Kidney (tissue), 14 donors: ENCODE results near the gene CX3CL1. TPM values are rescaled to one million over a fixed set of nuclear protein-coding genes. Genes with fewer than 3 reads are reported as not detected.
A peak's percentile ranks its signal among the peaks of the same experiment; 100 is the strongest.

Source experiments
- DNase-seq, 5 donors: peaks; one replicate each; pipeline ENCODE4 v3.0.0-alpha.2; 2013 to 2020
- FAIRE-seq: peaks from 2 replicates; lab custom pipeline; 2012; peaks lifted over from hg19 to GRCh38; lab: Jason Lieb, UNC
- H3K27ac ChIP-seq, 2 donors: one replicate each; pipeline ENCODE4 v1.7.0; 2013; ENCODE audit warnings: low read depth in 2 of 2, low read length in 2 of 2, inconsistent platforms in 1 of 2
- H3K27me3 ChIP-seq: one replicate; pipeline ENCODE4 v1.7.1; 2013; ENCODE audit warnings: low read length, inconsistent platforms; ENCODE audit not compliant: control insufficient read depth, insufficient read depth
- H3K36me3 ChIP-seq, 3 donors: one replicate each; pipeline versions ENCODE4 v1.7.0 to v1.7.1; 2013; ENCODE audit warnings: low read length in 3 of 3, control low read depth in 1 of 3, inconsistent platforms in 1 of 3; ENCODE audit not compliant: insufficient read depth in 3 of 3, control insufficient read depth in 2 of 3
- H3K4me1 ChIP-seq, 3 donors: one replicate each; pipeline versions ENCODE4 v1.7.0 to v1.7.1; 2013; ENCODE audit warnings: low read length in 3 of 3, inconsistent platforms in 1 of 3, low read depth in 1 of 3; ENCODE audit not compliant: control insufficient read depth in 2 of 3, insufficient read depth in 2 of 3
- H3K4me3 ChIP-seq, 3 donors: one replicate each; pipeline versions ENCODE4 v1.7.0 to v1.8.1; 2013; ENCODE audit warnings: low read length in 3 of 3, control low read depth in 1 of 3, inconsistent platforms in 1 of 3
- H3K9ac ChIP-seq, 3 donors: one replicate each; pipeline versions ENCODE4 v1.7.0 to v1.7.1; 2013; ENCODE audit warnings: low read length in 3 of 3, control low read depth in 1 of 3, inconsistent platforms in 1 of 3
- H3K9me3 ChIP-seq, 3 donors: one replicate each; pipeline versions ENCODE4 v1.7.0 to v1.7.1; 2013; ENCODE audit warnings: low read length in 3 of 3, control low read depth in 1 of 3, inconsistent platforms in 1 of 3; ENCODE audit not compliant: control insufficient read depth in 2 of 3, insufficient read depth in 1 of 3
- CTCF ChIP-seq: IDR thresholded peaks from 3 replicates; pipeline ENCODE4 v1.5.1; 2012; ENCODE audit warnings: mild to moderate bottlenecking, moderate library complexity, borderline replicate concordance; ENCODE audit not compliant: insufficient read depth; ENCODE audit errors: extremely low read depth
- intact Hi-C: fragments of 100-400 bp; cut with DNase I; formaldehyde crosslinking; loops from one replicate; pipeline ENCODE4 v1.11.1; 2022
- polyA plus RNA-seq: library from polyadenylated mRNA; stranded (reverse); fragments of 350-450 nt; fragmentation: Illumina TruSeq; extraction: RNeasy Lipid Tissue Mini Kit (QIAGEN cat#74804); gene quantifications from one replicate; pipeline ENCODE4 v1.2.3, GENCODE V29; 2014; ENCODE audit warnings: low read depth, low replicate concordance; ENCODE audit not compliant: insufficient read depth
- total RNA-seq: library from RNA; stranded (reverse); fragmentation: NEBNext Ultra II Directional; extraction: Animal tissue kit (Norgen Biotek cat#: 25700); gene quantifications from one replicate; pipeline ENCODE4 v1.2.1, GENCODE V29; 2021
- donor health status: control.
- donor health status: control.
- donor health status: control.
- donor health status: control.
- donor health status: control.
- donor health status: DM: yes; HTN: yes; CAD: no.
- donor health status: Normal renal cell carcinoma (clear cell type).

The CX3CL1 gene
- total and polyA plus RNA-seq, 2 donors from 2014 or later: 39.1 to 46.4 TPM

GRCh38 chr16:57379579-57379978, 7.3 kb downstream of the CX3CL1 start:
- intact Hi-C loops: no loop called here
- no peaks in the 10 kb centered on the region for H3K27me3 ChIP-seq
- DNase-seq (peak in 1 of 5 donors; percentile 82), FAIRE-seq (no peak)
- TF ChIP-seq CTCF: no peak
- no peak overlapping the region for H3K9ac ChIP-seq
- H3K4me1 ChIP-seq: peaks cover 0 to 18% (median 14%) of the 10 kb centered on the region in 3 donors
- H3K4me3 ChIP-seq: no peak overlapping the region
- peaks cover 0 to 7% (median 2%) of the 10 kb centered on the region in 3 donors for H3K36me3 ChIP-seq
- no peaks in the 10 kb centered on the region for H3K9me3 ChIP-seq
- peak overlapping the region in 1 of 2 donors; percentile 11 for H3K27ac ChIP-seq

- Histone ChIP-seq H3K27me3 (no peaks in the 10 kb centered on the region), H3K27ac (peak overlapping the region in 1 of 2 donors; percentile 10), H3K9me3 (no peaks in the 10 kb centered on the region), H3K4me1 (peaks cover 0 to 15% (median 8%) of the 10 kb centered on the region in 3 donors), H3K4me3 (no peak overlapping the region), H3K36me3 (peaks cover 0 to 7% (median 2%) of the 10 kb centered on the region in 3 donors), H3K9ac (peak overlapping the region in 1 of 3 donors; percentile 1)
- intact Hi-C loops: no loop called here
- TF ChIP-seq CTCF: no peak
- DNase-seq (no peak), FAIRE-seq (no peak)
Measured at GRCh38 chr16:57380671-57381462, 8.6 kb downstream of the CX3CL1 start.

GRCh38 chr16:57381791-57382534, 9.7 kb downstream of the CX3CL1 start:
- intact Hi-C loops: no loop called here
- Histone ChIP-seq H3K4me3 (no peak overlapping the region), H3K27me3 (no peaks in the 10 kb centered on the region), H3K9me3 (no peaks in the 10 kb centered on the region), H3K36me3 (peaks cover 0 to 7% (median 2%) of the 10 kb centered on the region in 3 donors), H3K9ac (no peak overlapping the region), H3K4me1 (peaks cover 0 to 20% (median 4%) of the 10 kb centered on the region in 3 donors), H3K27ac (no peak overlapping the region)
- no peak for DNase-seq
- no peak for TF ChIP-seq CTCF
- no peak for FAIRE-seq
